NAMALWA (cell line): ENCODE measurements around the gene CREM.

Experiments
- DNase-seq: peaks from one replicate; pipeline ENCODE4 v3.0.0-alpha.2; 2015; ENCODE audit warnings: low spot score

The CREM gene

GRCh38 chr10:35136263-35136815, 9.7 kb downstream of the CREM start:
- DNase-seq: peak; percentile 18

DNA sequence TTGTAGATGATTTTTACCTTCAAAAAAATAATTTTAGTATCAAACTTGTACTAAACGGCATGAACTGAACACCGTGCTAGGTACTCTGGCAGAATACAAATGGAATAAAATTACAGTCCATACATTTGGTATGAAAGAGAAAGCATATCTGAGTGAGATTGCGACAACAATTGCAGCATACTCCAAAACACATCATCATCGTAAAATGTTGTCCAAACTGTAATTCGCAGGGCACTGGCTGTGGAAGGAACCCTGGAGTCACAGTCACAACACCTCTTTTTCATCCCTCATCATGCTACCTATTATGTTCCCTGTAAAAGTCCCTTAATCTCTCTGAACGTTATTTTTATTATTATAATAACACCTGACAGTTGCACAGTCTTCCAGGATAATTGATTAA, 13.5 kb downstream of the CREM start:
- no peak for DNase-seq

- no peak for DNase-seq
Measured at GRCh38 chr10:35140727-35141126, 14.1 kb downstream of the CREM start.

- DNase-seq: no peak
Measured at GRCh38 chr10:35150308-35150707, 23.7 kb downstream of the CREM start.

DNA sequence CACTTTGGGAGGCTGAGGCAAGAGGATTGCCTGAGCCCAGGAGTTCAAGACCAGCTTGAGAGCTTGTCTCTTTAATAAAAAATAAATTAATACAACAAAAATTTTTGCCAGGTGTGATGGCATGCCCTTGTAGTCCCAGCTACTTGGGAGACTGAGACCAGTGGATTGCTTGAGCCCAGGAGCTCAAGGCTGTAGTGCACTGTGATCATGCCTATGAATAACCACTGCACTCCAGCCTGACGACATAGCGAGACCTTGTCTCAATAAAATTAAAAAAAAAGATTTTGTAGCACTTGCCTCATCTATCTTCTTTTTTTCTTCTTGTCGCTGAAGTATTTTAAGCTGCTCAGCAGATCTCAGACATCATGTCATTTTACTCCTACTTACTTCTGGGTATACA, 26.3 kb downstream of the CREM start:
- no peak for DNase-seq

- DNase-seq: no peak
Measured at GRCh38 chr10:35153716-35154115, 27.1 kb downstream of the CREM start.

DNA sequence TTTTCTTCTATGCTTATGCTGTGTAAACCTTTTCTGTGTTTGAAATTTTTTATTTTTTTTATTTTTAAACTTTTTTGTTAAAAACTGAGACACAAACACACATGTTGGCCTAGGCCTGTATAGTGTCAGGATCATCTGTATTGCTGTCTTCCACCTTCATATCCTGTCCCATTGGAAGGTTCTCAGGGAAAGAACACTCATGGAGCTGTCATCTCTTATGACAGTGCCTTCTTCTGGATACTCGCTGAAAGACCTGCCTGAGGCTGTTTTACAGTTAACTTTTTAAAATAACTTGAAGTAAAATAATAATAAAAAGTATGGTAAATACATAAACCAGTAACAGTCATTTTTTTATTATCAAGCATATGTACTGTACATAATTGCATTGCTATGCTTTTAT, 34.1 kb downstream of the CREM start:
- no peak for DNase-seq

DNA sequence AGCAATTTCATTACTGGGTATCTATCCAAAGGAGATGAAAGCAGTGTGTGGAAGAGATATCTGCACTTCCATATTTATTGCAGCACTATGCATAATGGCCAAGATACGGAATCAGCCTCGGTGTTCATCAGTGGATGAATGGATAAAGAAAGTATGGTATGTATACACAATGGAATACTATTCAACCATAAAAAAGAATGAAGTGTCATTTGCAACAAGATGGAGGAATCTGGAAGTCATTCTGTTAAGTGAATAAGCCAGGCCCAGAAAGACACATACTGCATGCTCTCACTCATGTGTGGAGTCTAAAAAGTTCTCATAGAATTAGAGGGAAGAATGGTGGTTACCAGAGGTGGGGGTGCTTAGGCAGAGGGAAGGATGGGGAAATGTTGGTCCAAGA, 35.3 kb downstream of the CREM start:
- no peak for DNase-seq

DNA sequence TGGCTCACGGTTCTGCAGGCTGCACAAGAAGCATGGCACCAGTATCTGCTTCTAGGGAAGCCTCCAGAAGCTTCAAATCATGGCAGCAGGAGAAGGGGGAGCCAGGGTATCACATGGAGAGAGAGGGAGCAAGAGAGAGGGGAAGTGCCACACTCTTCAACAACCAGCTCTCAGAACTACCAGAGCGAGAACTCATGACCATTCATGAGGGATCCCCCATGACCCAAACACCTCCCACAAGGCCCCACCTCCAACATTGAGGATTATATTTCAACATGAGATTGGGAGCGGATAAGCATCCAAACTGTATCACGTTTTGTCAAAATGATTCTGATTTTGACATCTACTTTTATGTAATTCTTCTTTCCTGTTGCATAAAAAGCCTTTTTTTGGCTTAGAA, 38.5 kb downstream of the CREM start:
- no peak for DNase-seq

DNA sequence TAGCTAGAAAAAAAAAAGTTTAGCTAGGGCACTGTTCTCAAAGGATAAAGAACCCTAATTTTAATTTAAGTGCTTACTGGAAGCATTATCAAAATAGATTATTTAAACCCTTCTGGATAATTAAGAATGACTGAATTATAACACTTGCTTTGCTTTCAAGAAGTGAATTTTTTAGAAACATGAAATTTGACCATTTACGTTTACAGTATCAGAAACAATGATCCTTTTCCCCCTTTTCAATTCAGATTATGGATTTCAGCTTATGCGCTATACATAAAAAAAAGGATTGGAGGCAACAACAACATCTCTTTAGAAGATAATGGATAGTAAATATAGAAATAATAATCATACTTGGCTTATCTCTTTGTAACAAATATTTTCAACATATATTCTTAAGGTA, 39.2 kb downstream of the CREM start:
- DNase-seq: no peak

DNA sequence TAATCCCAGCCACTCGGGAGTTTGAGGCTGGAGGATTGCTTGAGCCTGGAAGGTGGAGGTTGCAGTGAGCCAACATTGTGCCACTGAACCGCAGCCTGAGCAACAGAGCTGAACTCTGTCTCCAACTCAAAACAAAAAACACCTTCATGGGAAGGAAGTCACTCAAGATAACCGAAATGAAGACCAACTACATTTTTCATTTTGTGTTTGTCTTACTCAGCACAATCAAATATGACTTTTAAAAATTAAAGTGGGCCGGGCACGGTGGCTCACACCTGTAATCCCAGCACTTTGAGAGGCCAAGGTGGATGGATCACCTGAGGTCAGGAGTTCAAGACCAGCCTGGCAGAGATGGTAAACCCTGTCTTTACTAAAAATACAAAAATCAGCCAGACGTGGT, 40.0 kb downstream of the CREM start:
- no peak for DNase-seq

DNA sequence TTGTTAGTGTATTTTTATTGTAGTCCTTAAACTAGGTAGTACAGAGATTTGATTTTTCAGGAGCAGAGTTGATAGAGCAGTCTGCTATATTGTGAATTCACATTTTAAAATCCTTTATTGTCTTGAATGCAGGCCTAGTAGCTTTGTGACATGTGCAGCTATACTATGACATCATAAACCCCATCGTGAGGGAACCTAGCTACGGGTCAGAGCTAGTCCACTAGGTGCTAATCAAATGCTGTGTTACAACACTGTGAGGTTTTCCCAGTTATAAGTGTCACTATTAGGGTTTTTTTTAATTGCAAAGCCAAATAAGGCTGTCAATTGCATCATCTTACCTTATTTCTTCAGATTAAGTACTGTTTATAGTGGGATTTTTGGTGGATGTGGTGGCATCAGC, 40.7 kb downstream of the CREM start:
- DNase-seq: no peak

- DNase-seq: no peak
Measured at GRCh38 chr10:35172146-35172545, 45.5 kb downstream of the CREM start.

- DNase-seq: no peak
Measured at GRCh38 chr10:35172574-35172973, 45.9 kb downstream of the CREM start.

GRCh38 chr10:35178331-35178730, 51.7 kb downstream of the CREM start:
- no peak for DNase-seq

DNA sequence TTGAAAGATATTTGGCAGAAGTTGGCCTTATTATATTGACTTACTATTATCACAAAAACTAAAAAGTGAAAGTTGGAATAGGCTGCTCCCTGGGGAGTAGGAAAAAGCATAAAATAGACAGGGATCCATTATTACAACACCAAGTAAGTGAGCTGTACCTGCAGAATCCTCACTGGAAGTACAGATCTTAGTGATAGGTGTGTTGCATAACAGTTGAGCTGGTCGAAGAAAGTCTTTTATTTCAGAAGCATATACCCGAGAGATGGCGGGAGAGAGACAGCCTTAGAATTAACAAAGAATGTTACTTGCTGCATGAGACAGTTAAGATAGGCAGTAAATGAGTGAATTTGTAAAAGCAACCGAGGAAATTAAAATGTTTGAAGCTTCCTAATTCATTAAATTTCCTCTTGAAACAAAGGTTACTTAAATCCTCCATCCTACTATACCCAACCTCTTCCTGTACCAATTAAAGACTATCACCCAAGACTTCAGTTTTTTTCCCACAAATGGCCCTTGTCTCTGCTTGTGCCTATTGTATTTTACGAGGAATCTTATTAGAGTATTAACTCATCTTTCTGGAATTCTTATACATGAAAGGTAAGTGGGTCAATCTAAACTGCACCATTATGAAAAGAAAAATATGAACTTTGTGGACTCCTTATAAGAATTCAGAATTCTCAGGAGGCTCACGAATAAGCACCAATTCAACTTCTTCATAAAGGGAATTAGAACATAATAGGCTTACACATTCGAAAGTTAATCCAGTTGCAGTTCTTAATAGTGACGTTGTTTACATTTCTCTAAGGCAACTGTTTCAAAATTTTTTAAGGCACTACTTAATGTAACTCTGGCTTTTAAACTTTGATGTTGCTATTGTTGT, 56.2 kb downstream of the CREM start:
- no peak for DNase-seq

- DNase-seq: peak; percentile 8
Measured at GRCh38 chr10:35184527-35185171, 58.0 kb downstream of the CREM start.

- DNase-seq: no peak
Measured at GRCh38 chr10:35185260-35186034, 58.8 kb downstream of the CREM start.

GRCh38 chr10:35188954-35189353, 62.3 kb downstream of the CREM start:
- DNase-seq: no peak

DNA sequence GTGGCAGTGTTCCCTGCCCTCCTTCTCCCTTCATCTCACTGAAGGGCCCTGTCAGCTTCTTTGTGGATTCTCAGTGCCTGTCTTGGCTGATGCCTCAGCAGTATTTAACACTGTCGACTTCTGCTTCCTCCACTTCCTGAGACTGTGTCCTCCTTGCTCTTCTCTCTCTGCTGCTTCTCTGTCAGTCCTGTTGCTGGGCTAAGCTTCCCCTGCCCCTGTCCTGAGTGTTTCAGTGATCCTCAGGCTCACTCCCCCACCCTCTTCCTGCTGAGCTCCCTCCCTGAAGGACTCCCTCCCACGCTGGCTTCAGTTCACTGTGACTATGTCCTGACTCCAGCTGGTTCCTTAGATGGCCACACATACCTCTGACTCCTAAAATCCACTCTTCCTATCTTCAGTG, 64.9 kb downstream of the CREM start:
- no peak for DNase-seq

- no peak for DNase-seq
Measured at GRCh38 chr10:35192645-35193249, 66.1 kb downstream of the CREM start.

GRCh38 chr10:35194471-35194870, 67.8 kb downstream of the CREM start:
- DNase-seq: no peak
